ENCODE data around the gene HOXC11. TPM values are rescaled to one million over a fixed set of nuclear protein-coding genes. Genes with fewer than 3 reads are reported as not detected.

HOXC11 gene
- total RNA-seq, 2 experiments from 2014 or later, result not detected

- no peaks in the 10 kb centered on the region for H3K36me3 Mint-ChIP-seq (ENCODE audit: low read depth)
- peak; percentile 33 for ATAC-seq
- peak overlapping the region; percentile 2 for H3K4me3 Mint-ChIP-seq
- H3K27ac Mint-ChIP-seq, result no peak overlapping the region
- CTCF ChIA-PET, result interaction anchor here (0.6 to 5.6 kb wide), 7 partner anchors 8 to 218 kb away, joined by 3 to 37 read pairs (median 4); partner anchors contain the start of genes HOXC5 and HOXC9
- H3K4me1 Mint-ChIP-seq, result peaks cover 38% of the 10 kb centered on the region
- intact Hi-C loops (cut with DNase I, micrococcal nuclease), result loop anchor here in 1 of 2 experiments (2.0 to 5.0 kb wide), 3 partner anchors 15 to 203 kb away; partner anchors contain the start of gene HOXC4
- DNase-seq, result peak; percentile 71
- no peaks in the 10 kb centered on the region for H3K9me3 Mint-ChIP-seq (ENCODE audit: low read depth)
- H3K27me3 Mint-ChIP-seq, result peaks cover 87% of the 10 kb centered on the region
- POLR2A ChIA-PET, result no interaction called here
Observed at GRCh38 chr12:53989227-53990113, 16.5 kb downstream of the HOXC11 start.

GRCh38 chr12:53990311-53991076 is 17.6 kb downstream of the HOXC11 start:
- no peaks in the 10 kb centered on the region for H3K36me3 Mint-ChIP-seq (ENCODE audit: low read depth)
- H3K4me3 Mint-ChIP-seq, result no peak overlapping the region
- ATAC-seq (no peak), DNase-seq (no peak)
- intact Hi-C loops (cut with DNase I, micrococcal nuclease), result loop anchor here in 1 of 2 experiments (5.0 kb wide), 1 partner anchor 62 kb away; the partner anchor contains the start of gene HOXC4
- H3K27ac Mint-ChIP-seq, result no peak overlapping the region
- ChIA-PET POLR2A (interaction anchor here (0.6 kb wide), 1 partner anchor 710 kb away, joined by 3 read pairs; no protein-coding TSS in a partner anchor), CTCF (interaction anchor here (0.6 to 1.4 kb wide), 6 partner anchors 37 to 224 kb away, joined by 3 to 5 read pairs (median 3); no protein-coding TSS in a partner anchor)
- peaks cover 38% of the 10 kb centered on the region for H3K4me1 Mint-ChIP-seq
- H3K9me3 Mint-ChIP-seq (ENCODE audit: low read depth), result no peaks in the 10 kb centered on the region
- peaks cover 88% of the 10 kb centered on the region for H3K27me3 Mint-ChIP-seq

DNA sequence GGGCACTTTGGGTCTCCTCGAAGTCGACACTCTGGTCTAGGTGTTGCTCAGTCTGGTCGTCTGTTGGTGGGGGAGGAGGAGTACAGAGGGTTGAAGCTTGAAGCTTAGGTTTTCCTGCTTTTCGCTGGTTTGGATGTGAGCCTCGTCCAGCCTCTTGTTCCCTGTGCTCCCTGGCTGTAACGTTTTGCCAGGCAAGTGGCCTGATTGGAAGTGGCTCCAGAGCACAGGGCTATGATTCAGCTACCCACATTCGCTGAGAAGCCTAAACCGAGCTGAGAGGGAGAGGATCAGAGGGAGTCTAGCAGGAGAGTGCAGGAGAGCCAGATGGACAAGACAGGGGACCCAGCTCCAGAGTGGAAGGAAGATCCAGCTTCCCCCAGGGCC is 18.1 kb downstream of the HOXC11 start:
- CTCF ChIA-PET, result interaction anchor here (0.7 to 1.6 kb wide), 10 partner anchors 10 to 225 kb away, joined by 3 to 5 read pairs (median 3); partner anchors contain the start of gene HOXC5
- DNase-seq, result no peak
- intact Hi-C loops (cut with DNase I, micrococcal nuclease), result loop anchor here in 1 of 2 experiments (5.0 kb wide), 1 partner anchor 61 kb away; the partner anchor contains the start of gene HOXC4

GRCh38 chr12:53992377-53992889 is 19.5 kb downstream of the HOXC11 start:
- H3K27ac Mint-ChIP-seq, result no peak overlapping the region
- ChIA-PET POLR2A (no interaction called here), CTCF (interaction anchor here (0.5 to 1.6 kb wide), 8 partner anchors 8 to 219 kb away, joined by 3 to 5 read pairs (median 3); partner anchors contain the start of genes HOXC10 and HOXC5)
- no peak overlapping the region for H3K4me3 Mint-ChIP-seq
- intact Hi-C loops (cut with DNase I, micrococcal nuclease), result loop anchor here in 1 of 2 experiments (5.0 kb wide), 1 partner anchor 60 kb away; the partner anchor contains the start of gene HOXC4
- DNase-seq (no peak), ATAC-seq (no peak)
- no peaks in the 10 kb centered on the region for H3K36me3 Mint-ChIP-seq (ENCODE audit: low read depth)
- H3K27me3 Mint-ChIP-seq, result peaks cover 85% of the 10 kb centered on the region
- H3K4me1 Mint-ChIP-seq, result peaks cover 41% of the 10 kb centered on the region
- H3K9me3 Mint-ChIP-seq (ENCODE audit: low read depth), result no peaks in the 10 kb centered on the region

More for the DNA sequence above, 18.1 kb downstream of the HOXC11 start:
- Mint-ChIP-seq H3K4me3 (no peak overlapping the region), H3K27me3 (peaks cover 90% of the 10 kb centered on the region), H3K36me3 (ENCODE audit: low read depth) (no peaks in the 10 kb centered on the region), H3K9me3 (ENCODE audit: low read depth) (no peaks in the 10 kb centered on the region), H3K27ac (no peak overlapping the region), H3K4me1 (peaks cover 40% of the 10 kb centered on the region)
- POLR2A ChIA-PET, result interaction anchor here (0.6 kb wide), 1 partner anchor 710 kb away, joined by 3 read pairs; no protein-coding TSS in a partner anchor
- ATAC-seq, result no peak

DNA sequence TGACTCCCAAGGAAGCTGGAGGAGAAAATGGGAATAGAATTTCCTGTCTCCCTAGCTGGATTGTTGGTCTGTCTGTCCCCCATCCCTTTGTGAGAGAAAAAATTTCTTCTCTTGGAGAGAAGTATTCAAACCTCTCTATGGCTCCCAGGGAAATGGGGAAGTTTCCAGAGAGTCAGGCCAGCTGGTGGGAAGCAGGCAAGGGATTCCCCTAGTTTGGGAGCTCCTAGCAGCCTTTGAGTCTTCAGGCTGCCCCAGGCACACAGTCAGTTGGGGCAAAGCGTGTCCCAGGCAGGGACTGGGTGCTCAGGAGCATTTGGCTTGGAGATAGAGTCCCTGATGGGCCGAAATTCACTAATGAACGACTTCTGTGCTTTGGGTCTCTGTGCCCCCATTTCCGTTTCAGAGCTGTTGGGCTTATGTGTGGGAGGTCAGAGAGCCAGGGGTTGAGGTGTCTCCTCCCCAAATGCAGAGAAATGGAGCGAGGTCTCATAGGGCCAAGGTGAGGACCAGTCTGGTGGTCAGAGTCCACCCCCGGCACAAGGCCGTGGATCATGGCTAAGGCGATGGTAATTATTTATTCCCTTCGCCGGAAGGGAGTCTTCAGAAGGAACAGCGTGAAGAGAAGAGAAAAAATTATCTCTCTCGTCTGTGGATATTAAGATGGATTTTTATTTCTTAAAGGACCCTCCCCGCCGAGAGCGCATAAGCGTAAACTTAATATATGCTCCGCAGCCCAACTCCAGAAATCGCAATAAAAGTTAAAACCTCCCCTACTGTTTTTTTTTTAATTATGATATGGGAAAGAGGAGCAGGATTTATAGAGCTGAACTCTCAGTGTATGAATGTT is 20.5 kb downstream of the HOXC11 start:
- CTCF ChIA-PET, result interaction anchor here (0.5 to 1.4 kb wide), 4 partner anchors 9 to 218 kb away, joined by 3 to 5 read pairs (median 3); partner anchors contain the start of gene HOXC10

DNA sequence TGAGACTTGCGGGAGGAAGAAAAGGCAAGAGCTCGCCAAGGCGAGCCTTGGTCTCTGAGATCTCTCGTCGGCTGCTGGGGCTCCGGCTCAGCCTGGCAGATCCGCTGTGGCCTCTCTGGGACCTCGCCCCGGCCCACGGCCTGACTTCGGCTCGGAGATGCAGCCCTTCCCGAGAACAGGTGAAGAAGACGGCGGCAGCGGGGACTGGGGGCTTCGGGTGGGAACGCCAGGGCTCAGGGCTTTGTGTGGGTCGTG is 21.0 kb downstream of the HOXC11 start:
- Mint-ChIP-seq H3K4me3 (peak overlapping the region; percentile 34), H3K4me1 (peaks cover 43% of the 10 kb centered on the region), H3K9me3 (ENCODE audit: low read depth) (no peaks in the 10 kb centered on the region), H3K36me3 (ENCODE audit: low read depth) (no peaks in the 10 kb centered on the region), H3K27ac (no peak overlapping the region), H3K27me3 (peaks cover 87% of the 10 kb centered on the region)
- DNase-seq, result no peak
- no peak for ATAC-seq
- ChIA-PET CTCF (interaction anchor here (0.6 to 1.4 kb wide), 2 partner anchors 196 to 198 kb away, joined by 3 read pairs; no protein-coding TSS in a partner anchor), POLR2A (no interaction called here)
- intact Hi-C loops (cut with DNase I, micrococcal nuclease), result loop anchor here in 1 of 2 experiments (5.0 kb wide), 1 partner anchor 58 kb away; the partner anchor contains the start of gene HOXC4

More for the DNA sequence above, 20.5 kb downstream of the HOXC11 start:
- DNase-seq (no peak), ATAC-seq (no peak)
- H3K36me3 Mint-ChIP-seq (ENCODE audit: low read depth), result no peaks in the 10 kb centered on the region
- H3K4me3 Mint-ChIP-seq, result no peak overlapping the region
- peaks cover 85% of the 10 kb centered on the region for H3K27me3 Mint-ChIP-seq
- POLR2A ChIA-PET, result no interaction called here
- H3K4me1 Mint-ChIP-seq, result peaks cover 44% of the 10 kb centered on the region
- intact Hi-C loops (cut with DNase I, micrococcal nuclease), result loop anchor here in 1 of 2 experiments (5.0 kb wide), 1 partner anchor 59 kb away; the partner anchor contains the start of gene HOXC4
- no peak overlapping the region for H3K27ac Mint-ChIP-seq
- H3K9me3 Mint-ChIP-seq (ENCODE audit: low read depth), result no peaks in the 10 kb centered on the region

- Mint-ChIP-seq H3K36me3 (ENCODE audit: low read depth) (no peaks in the 10 kb centered on the region), H3K27me3 (peaks cover 87% of the 10 kb centered on the region), H3K27ac (no peak overlapping the region), H3K4me3 (peak overlapping the region; percentile 65), H3K9me3 (ENCODE audit: low read depth) (no peaks in the 10 kb centered on the region), H3K4me1 (peaks cover 38% of the 10 kb centered on the region)
- ATAC-seq (no peak), DNase-seq (no peak)
- intact Hi-C loops (cut with DNase I, micrococcal nuclease), result loop anchor here in 1 of 2 experiments (5.0 kb wide), 2 partner anchors 42 to 58 kb away; partner anchors contain the start of genes HOXC12 and HOXC4
- ChIA-PET POLR2A (no interaction called here), CTCF (interaction anchor here (0.6 to 1.7 kb wide), 3 partner anchors 197 to 249 kb away, joined by 3 to 4 read pairs (median 4); no protein-coding TSS in a partner anchor)
Observed at GRCh38 chr12:53994264-53995001, 21.5 kb downstream of the HOXC11 start.

GRCh38 chr12:53995002-53995377 is 22.1 kb downstream of the HOXC11 start:
- no peak for ATAC-seq
- H3K27me3 Mint-ChIP-seq, result peaks cover 84% of the 10 kb centered on the region
- H3K27ac Mint-ChIP-seq, result no peak overlapping the region
- peak overlapping the region; percentile 65 for H3K4me3 Mint-ChIP-seq
- H3K9me3 Mint-ChIP-seq (ENCODE audit: low read depth), result no peaks in the 10 kb centered on the region
- intact Hi-C loops (cut with DNase I, micrococcal nuclease), result loop anchor here in 1 of 2 experiments (5.0 kb wide), 1 partner anchor 43 kb away; the partner anchor contains the start of gene HOXC12
- ChIA-PET CTCF (interaction anchor here (0.6 to 1.7 kb wide), 5 partner anchors 9 to 343 kb away, joined by 3 to 5 read pairs (median 4); no protein-coding TSS in a partner anchor), POLR2A (interaction anchor here (0.6 kb wide), 1 partner anchor 14 kb away, joined by 6 read pairs; the partner anchor contains the start of gene HOXC8)
- H3K4me1 Mint-ChIP-seq, result peaks cover 32% of the 10 kb centered on the region
- H3K36me3 Mint-ChIP-seq (ENCODE audit: low read depth), result no peaks in the 10 kb centered on the region
- peak; percentile 56 for DNase-seq

DNA sequence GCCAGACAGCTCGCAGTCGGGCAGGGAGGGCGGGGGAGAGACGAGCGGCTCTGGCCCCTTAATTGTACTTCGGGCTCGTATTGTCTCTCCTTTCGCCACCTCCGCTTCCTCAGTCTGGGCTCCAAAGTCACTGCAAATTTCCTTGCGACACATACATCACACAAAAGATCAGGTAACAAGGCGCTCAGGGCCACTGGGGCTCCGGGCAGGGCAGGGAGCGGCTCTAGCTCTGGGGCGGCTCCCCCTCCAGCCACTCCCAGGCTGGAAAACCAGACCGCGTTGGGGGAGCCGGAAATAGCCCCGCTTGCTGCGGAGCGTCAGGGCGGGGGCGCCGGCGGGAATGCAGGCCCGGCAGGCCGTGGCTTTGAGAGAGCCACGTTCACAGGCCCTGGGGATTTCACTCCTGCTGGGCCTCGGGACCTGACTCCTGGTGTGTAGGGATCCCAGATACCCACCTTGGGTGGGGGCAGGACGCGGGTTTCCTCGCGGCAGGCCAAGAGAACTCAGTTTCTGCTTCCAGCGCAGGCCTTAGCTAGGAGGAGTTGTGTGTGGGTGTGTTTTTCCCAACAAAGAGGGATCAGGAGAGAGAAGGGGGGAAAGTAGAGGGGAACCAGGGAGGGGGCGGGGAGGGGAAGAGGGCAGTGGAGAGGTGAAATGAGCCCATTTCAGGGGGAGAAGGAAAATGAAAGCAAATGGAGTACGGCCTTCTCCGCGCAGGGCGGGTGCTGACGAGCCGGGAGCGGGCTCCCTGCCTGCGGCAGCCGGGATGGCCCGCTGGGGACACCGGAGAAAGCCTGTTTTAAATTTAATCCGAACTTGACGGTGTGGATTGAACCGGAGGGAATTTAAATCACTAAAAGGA is 22.7 kb downstream of the HOXC11 start:
- H3K4me1 Mint-ChIP-seq, result peaks cover 27% of the 10 kb centered on the region
- ATAC-seq (peak; percentile 42), DNase-seq (peak; percentile 47)
- peak overlapping the region; percentile 65 for H3K4me3 Mint-ChIP-seq
- H3K27ac Mint-ChIP-seq, result no peak overlapping the region
- H3K27me3 Mint-ChIP-seq, result peaks cover 83% of the 10 kb centered on the region
- intact Hi-C loops (cut with DNase I, micrococcal nuclease), result loop anchor here in 1 of 2 experiments (5.0 kb wide), 1 partner anchor 43 kb away; the partner anchor contains the start of gene HOXC12
- no peaks in the 10 kb centered on the region for H3K36me3 Mint-ChIP-seq (ENCODE audit: low read depth)
- POLR2A ChIA-PET, result interaction anchor here (0.6 kb wide), 1 partner anchor 13 kb away, joined by 6 read pairs; the partner anchor contains the start of gene HOXC8
- H3K9me3 Mint-ChIP-seq (ENCODE audit: low read depth), result no peaks in the 10 kb centered on the region
- CTCF ChIA-PET, result interaction anchor here (0.6 to 1.7 kb wide), 8 partner anchors 9 to 342 kb away, joined by 3 to 5 read pairs (median 3); no protein-coding TSS in a partner anchor

Measured in activated CD4-positive, alpha-beta T cell treated with anti-CD3 and anti-CD28 coated beads for 36 hours (primary cell).